Measurements from ENCODE around the gene ZSWIM4.
"Not testable (repeated sequence)": the region's sequence is repeated elsewhere in the genome, so short reads cannot be mapped to it uniquely, and the experiment has no call there.

ZSWIM4 gene

GRCh38 chr19:13850910-13851733 is 55.9 kb downstream of the ZSWIM4 start:
- DNase-seq (ENCODE audit: low read depth), result peak; percentile 58

DNA sequence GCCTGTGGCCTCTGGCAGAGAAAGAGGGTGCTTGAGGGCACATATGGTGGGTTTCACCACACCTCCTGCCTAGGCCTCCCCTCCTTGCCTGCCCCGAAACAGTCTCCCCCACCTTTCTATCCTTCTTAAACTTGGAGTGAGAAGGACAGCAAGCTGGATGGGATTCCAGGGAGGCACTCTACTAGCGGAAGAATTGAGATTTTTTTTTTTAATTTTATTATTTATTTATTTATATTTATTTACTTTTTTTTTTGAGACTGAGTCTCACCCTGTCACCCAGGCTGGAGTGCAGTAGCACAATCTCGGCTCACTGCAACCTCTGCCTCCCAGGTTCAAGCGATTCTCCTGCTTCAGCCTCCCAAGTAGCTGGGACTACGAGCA is 56.5 kb downstream of the ZSWIM4 start:
- not testable (repeated sequence) for DNase-seq (ENCODE audit: low read depth)

- DNase-seq (ENCODE audit: low read depth), result not testable (repeated sequence)
These were observed 57.0 kb downstream of the ZSWIM4 start for GRCh38 chr19:13852171-13852707.

- no peak for DNase-seq (ENCODE audit: low read depth)
These were observed 61.3 kb downstream of the ZSWIM4 start for GRCh38 chr19:13856497-13856896.

- no peak for DNase-seq (ENCODE audit: low read depth)
These were observed 64.2 kb downstream of the ZSWIM4 start for GRCh38 chr19:13859361-13859880.

DNA sequence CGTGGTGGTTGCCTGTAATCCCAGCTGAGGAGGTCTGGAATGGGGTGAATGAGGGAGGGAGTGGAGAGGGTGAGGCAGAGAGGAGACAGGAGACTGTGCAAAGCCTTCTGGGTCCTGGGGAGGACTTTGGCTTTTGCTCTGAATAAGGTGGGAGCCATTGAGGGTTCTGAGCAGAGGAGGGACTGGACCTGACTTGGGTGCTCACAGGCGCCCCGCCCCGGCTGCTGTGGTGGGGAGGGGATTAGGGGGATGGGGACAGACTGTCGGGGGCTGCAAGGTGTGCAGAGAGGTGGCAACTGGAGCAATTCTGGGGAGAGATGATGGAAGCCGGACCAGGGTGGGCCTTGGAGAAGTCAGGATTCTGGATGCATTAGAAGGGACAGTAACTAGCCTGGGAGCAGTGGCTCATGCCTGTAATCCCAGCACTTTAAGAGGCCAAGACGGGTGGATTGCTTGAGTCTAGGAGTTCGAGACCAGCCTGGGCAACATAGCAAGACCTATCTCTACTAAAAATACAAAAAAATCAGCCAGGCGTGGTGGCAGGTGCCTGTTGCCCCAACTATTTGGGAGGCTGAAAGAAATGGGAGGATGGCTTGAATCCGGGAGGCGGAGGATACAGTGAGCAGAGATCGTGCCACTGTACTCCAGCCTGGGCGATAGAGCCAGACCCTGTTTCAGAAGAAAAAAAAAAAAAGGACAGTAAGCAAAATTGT is 65.6 kb downstream of the ZSWIM4 start:
- DNase-seq (ENCODE audit: low read depth), result no peak

DNA sequence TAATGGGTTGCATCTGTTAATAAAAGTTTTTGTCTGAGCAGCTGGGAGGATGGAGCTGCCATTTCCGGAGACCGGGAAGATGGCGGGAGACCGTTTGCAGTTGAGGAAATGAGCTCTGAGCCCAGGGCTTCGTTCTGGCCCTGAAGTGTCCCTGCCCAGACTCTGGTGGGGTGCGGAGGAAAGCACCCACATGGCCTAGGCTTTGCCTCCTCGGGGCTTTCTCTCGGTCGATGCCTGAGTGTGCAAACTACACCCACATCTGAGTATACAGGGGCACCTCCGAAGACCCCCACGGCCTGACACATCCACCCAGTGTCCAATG is 66.1 kb downstream of the ZSWIM4 start:
- no peak for DNase-seq (ENCODE audit: low read depth)

DNA sequence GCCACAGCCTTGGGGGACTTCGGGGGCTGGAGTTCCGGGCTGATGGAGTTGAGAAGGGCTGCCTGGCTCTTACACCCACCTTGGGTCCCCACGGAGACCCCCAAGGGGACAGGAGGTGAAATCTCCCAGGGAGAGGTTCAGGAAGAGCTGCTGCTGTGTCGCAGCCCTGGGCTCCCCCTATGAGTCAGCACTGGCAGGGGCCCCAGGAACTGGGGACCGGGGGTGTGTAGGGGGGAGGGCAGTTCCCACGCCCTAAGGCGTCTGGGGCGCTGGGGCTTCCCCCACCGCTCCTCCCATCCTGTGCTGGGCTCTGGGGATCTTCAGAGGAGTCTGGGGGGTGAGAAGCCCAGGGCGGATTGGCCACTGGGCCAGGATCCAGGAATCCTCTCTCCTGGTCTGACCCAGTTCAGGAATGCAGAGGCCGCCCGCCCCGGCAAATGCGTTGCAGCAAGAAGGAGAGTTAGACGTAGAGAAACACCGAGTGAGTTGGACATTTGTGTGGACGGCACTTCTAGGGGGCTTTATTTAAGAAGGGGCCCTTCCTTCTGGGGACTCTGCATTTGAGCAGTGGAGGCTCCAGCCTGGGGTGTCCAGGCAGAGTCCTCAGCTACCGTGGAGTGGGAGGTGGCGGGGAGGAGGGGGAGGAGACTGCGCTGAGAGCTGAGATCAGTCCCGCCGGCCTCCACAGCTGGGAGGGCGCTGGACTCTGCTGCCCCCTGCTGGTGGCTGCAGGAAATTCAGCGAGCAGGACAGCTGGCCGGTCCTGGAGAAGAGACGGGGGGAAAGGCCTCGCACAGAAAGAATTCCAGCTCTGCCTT is 66.7 kb downstream of the ZSWIM4 start:
- peak; percentile 81 for DNase-seq (ENCODE audit: low read depth)

DNA sequence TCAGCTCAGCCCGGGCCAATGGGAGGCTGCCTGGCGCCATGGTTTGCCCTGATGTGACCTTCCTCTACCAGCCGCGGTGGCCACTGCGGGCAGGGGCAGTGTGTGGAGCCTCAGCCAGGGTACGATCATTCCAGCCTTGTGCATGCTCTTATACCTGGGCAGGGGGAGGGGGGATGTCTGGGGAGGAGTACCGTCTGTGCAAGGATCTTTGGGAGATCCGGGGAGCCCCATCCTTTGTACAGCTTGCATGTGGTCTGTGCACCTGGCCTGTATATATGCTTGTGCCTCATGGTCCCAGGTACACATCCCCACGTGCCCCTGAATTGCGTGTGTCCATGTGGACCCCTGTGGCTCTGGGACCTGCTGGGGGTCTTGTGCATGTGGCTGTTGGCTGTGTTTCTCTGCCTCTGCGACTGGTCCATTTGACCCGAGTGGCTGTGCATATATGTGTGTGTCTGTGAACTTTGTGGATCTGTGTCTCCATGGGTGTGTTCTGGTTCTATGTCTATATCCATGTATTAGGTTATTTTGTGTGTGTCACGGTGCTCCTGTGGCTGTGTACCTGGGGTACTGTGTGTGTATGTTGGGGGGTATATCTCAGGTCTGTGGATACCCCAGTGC is 68.9 kb downstream of the ZSWIM4 start:
- no peak for DNase-seq (ENCODE audit: low read depth)

- no peak for DNase-seq (ENCODE audit: low read depth)
These were observed 69.7 kb downstream of the ZSWIM4 start for GRCh38 chr19:13864667-13865570.

GRCh38 chr19:13865571-13866462 is 70.6 kb downstream of the ZSWIM4 start:
- no peak for DNase-seq (ENCODE audit: low read depth)

DNA sequence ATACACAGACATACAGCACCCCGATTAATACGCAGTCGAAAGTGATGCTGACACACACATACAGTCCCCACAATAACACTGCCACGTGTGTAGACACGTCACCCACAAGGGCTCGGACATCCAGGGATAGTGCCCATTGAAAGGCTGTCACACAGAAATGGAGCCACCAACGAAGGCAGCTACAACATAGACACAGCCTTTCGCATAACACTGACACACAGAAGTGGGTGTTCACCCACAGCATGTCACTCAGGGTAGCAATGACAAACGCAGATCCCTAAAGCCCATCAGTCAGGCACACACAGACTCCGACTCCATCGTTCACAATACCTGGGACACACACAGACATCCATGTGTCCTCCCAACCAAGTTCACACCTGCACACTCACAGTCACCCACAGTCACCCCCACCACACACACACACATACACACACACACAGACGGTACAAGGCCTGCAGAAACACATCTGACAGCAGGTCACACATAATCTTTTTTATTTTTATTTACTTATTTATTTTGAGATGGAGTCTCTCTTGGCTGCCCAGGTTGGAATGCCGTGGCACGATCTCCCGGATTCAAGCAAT is 71.3 kb downstream of the ZSWIM4 start:
- DNase-seq (ENCODE audit: low read depth), result no peak

GRCh38 chr19:13868663-13869062 is 73.4 kb downstream of the ZSWIM4 start:
- DNase-seq (ENCODE audit: low read depth), result no peak

GRCh38 chr19:13869281-13869680 is 74.0 kb downstream of the ZSWIM4 start:
- DNase-seq (ENCODE audit: low read depth), result no peak

GRCh38 chr19:13870873-13871272 is 75.6 kb downstream of the ZSWIM4 start:
- DNase-seq (ENCODE audit: low read depth), result no peak

DNA sequence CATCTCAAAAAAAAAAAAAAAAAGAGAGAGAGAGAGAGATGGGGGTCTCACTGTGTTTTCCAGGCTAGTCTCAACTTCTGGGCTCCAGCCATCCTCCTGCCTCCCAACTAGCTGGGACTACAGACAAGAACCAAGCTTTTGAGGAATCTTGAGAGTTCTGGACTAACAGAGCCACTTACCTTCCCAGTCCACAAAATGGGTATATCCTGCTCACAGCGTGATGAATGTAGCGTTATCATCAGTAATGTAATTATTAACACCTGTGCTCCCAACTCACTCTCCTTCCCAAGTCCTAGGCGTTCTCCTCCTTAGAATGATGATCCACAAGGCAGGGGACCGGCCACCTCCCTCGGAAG is 77.1 kb downstream of the ZSWIM4 start:
- no peak for DNase-seq (ENCODE audit: low read depth)

DNA sequence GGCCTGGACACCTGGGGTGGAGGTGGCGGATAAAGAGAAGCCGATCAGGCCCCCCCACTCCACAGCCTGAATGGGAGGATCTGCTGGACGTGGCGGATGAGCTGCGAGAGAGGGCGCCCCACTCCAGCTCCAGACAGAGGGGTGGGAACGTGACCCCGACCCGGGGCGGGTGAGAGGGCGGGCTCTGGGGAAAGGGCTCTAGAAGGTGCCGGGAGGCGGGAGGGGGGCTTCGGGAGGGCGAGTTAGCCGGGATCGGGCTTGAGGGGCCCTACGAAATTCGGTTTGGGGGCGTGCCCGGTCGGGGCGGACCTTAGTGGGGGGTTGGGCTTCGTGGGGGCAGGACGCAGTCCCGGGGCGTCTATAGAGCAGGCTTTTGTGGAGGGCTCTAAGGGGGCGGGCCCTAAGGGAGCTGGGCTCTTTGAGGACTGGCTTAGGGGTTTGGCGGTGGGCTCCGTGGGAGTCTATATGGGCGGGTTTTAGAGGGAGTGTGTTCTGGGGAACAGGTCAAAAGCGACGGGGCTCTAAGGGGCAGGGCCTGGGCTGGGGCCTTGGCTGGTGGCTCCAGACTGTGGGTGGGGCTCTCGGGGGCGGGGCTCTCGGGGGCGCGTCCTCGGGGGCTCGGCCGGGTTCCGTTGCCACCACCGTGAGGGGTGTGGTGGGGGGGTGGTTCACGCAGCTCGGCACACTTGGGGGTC is 77.6 kb downstream of the ZSWIM4 start:
- DNase-seq (ENCODE audit: low read depth), result no peak

DNA sequence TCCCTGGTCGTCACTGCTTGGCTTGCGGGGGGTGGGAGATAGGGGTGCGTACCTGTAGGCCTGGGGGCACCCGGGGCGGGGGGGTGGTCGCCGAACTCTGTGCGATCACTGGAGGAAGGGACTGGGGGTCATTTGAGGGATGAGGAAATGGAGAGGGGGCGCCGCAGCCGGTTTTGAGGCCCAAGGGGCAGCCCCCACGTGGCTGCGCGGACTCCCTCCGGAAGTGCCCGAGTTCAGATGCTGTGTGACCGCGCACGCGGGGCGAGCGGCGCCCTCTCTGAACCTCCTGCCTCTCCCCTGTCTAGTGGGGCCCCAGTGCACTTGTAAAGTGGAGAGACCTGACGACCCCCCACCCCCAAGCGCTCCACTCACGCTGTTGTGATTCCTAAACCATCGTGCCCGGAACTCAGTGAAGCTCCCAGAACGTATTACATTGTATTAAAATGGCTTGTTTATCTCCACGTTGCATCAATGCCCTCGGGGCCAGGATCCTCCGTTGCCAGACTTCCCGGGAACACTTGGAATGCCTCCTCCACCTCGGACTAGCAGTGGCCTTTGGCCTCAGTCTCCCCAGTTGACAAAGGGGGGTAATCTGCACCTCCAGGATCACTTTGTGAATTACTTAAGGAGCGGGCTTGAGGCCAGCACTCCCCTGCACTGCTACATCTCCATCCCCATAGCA is 78.7 kb downstream of the ZSWIM4 start:
- DNase-seq (ENCODE audit: low read depth), result no peak

All from stimulated activated CD8-positive, alpha-beta memory T cell treated with anti-CD3 and anti-CD28 coated beads, Interleukin-4, amount 100 ng/mL, for 24 hours (primary cell).